Daoy (cell line): ENCODE measurements around the gene FGF8. TPM values are rescaled to one million over a fixed set of nuclear protein-coding genes. Genes with fewer than 3 reads are reported as not detected.

Experiments
- DNase-seq: peaks from one replicate; pipeline ENCODE4 v3.0.0-alpha.2; 2015; ENCODE audit warnings: low read depth
- total RNA-seq: library from RNA; depleted of rRNA; stranded (reverse); fragments of >200 nt; shearing (Covaris generic); gene quantifications from 2 replicates; pipeline ENCODE4 v1.2.3, GENCODE V29; 2014

Gene FGF8
- total RNA-seq, 1 experiment from 2014 or later: not detected

- DNase-seq: no peak
Measured at GRCh38 chr10:101781984-101782810, 6.3 kb upstream of the FGF8 start.

GRCh38 chr10:101781655-101781983 is 5.7 kb upstream of the FGF8 start:
- no peak for DNase-seq

DNA sequence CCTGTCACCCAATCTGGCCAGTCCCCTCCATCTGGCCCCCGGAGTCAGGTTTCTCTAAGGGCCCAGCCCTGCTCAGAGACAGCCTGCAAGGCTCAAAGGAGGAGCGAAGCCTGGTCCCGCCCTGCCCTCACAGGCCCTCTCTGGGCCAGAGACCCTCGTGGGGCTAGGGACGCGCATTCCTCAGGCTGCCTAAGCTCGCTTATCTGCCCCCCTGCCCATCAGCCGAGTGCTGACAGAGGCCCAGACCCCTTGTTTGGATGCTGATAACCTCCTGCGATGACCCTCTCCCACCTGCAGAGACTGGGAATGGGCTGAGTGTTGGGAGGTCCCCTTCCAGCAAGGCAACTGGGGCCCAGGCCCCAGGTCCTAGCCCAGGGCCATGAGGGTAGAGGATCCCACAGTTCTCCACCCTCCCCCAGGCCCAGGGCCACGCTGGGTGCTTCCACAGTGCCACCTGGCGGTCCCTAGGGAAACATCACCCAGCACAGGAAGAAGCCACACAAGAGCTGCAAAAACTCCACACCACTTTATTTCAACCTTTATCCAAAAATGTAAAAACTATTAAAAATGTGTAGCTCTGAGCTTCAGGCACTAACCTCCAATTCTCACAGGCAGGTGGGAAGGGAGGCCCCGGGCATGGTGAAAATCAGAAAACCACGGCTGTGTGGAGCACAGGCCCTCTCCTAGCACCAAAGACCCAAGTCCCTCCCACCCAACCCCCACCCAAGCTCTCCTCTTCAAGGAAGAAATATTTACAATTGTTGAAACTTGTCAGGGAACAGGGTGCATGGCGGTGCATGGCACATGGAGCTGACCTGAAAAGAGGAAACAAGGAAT is 5.1 kb upstream of the FGF8 start:
- peak; percentile 72 for DNase-seq

GRCh38 chr10:101780187-101780817 is 4.4 kb upstream of the FGF8 start:
- no peak for DNase-seq

DNA sequence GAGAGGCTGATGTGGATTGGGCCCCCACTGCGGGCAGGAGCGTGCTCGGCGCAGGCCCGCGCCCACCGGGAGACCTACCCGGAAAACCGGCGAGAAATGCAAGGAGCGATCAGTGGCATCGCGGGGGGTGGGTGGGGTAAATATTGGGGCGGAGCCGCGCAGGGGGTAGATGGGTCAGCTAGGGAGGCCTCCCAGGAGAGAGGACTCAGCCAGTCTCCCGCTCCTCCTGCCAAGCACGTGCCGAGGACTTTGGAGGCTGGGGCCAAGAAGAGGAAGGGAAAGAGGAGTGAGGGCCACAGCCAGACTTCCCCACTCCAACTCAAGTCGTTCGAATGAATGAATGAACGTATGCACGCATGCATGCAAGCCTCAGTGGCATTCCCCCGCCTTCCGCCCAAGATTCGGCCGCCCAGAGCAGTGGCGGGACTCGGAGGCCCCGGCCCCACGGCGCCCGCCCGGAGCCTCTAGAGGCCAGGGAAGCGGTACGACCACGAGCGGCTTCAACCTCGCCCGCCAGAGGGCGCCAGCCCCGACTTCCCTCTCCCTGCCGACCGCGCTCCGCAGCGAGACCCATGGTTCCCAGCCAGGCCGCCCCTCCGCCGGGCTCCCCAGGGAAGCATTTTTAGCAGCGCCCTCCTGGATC is 3.8 kb upstream of the FGF8 start:
- DNase-seq: peak; percentile 77

- no peak for DNase-seq
Measured at GRCh38 chr10:101778781-101779543, 3.0 kb upstream of the FGF8 start.

DNA sequence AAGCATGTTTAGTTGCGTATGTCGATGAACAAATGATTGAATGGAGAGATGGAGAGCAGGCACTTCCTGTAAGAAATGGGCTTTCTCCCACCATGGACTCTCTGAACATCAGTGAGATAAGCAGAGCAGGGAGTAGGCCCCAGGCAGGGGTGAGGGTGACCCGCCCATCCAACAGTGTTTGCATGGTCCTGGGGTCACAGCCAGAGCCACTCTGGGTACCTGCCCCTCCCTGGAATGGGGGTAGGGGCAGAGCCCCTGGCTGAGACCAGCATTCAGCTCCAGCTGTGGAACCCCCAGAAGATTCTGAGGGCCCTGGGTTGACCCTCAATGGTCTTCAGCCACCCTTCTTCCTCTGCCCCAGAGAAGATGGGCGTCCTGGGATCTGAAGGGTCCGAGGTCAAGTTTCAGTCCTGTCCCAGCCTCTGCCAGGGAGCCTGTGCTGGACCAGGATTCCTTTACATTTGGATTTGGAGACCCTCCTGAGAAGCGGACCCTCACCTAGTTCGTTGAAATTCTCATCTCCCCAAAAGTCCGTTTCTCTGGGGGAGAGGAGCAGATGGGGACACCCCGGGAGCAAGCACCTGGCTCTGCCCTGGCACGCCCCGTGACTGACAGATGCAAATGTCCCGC is 2.4 kb upstream of the FGF8 start:
- DNase-seq: no peak

DNA sequence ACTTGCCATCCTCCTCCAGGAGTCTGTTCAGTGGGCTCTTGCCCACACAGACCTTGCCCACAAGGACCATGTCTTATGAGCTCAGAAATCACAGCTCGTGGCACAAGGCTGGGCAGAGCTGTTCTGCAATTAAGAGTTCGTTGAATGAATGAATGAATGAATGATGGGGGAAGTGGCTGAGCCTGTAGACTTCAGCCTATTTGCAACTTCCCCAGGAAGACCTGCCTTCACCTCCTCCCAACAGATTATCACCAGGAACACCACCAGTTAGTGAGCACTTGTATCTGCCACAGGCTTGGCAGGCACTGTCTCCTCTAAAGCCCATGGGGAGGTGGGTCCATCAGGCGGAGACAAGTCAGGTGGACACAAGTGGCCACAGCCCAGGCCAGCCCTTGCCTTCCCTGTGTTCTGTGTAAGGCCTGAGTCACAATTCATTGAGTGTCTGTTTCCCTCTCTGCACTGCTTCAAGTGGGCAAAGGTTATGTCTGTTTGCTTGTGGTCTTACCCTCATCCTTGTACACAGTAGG is 1.8 kb upstream of the FGF8 start:
- no peak for DNase-seq

DNA sequence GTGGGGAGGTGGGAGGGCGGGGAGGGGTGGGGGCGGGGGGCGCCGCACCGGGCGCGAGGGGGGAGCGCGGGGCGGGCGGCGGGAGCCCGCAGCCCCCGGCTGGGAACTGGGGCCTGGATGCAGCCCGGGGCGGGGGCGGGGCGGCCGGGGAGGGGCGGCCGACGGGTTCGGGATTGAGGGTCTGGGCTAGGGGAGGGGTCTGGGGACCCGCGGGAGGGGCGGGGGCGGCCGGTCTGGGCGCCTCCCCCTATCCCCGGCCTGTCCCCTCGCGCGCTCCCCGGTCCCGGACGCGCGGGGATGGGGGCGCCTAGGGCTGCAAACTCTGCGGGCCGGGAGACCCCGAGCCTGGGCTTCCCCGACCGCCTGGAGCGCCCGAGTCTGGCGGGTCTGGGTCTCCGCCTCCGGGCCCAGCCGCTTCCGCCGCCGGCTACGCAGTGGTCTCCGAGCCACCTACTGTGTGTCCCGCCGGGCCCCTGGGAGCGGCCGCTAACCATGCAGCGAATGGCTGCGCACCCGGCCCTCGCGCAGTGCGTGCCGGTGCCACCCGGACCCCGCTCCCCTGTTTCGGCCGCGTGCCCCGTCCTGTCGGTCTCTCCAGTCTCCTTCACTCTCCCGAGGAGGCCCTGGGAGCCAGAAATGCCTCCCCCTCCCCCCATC is 375 bp upstream of the FGF8 start:
- no peak for DNase-seq

- DNase-seq: no peak
Measured at GRCh38 chr10:101774589-101775272, 1.2 kb downstream of the FGF8 start.

DNA sequence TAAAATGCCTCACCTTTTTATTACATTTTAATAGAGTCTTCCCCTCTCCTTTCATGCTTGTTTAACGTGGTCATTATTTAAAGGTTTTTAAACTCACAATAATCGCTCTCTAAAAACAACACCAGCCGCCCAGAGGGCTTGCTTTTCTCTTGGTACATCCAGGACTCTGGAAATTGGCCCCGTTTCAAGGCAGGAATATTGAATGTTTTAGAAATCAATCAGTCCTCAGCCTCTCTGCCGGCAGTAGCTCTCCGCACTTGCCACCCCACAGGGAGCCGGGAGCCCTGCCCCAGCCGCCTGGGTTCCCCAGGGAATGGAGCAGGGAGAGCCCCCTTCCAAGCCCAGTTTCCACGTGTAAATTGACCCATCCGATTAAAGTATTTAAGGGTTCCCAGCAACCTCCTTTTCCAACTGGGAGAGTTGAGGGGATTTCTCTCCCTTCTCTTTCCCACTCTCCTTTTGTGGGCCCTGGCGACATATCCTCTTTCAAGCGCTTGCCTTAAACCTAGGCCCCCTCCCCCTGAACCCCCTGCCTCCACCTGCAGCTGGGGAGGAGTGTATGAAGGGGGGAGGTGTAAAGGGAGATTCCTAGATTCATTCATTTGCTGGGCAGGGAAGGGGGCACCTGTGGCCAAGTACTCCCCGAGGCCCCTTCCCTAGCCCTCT is 1.9 kb downstream of the FGF8 start:
- no peak for DNase-seq

DNA sequence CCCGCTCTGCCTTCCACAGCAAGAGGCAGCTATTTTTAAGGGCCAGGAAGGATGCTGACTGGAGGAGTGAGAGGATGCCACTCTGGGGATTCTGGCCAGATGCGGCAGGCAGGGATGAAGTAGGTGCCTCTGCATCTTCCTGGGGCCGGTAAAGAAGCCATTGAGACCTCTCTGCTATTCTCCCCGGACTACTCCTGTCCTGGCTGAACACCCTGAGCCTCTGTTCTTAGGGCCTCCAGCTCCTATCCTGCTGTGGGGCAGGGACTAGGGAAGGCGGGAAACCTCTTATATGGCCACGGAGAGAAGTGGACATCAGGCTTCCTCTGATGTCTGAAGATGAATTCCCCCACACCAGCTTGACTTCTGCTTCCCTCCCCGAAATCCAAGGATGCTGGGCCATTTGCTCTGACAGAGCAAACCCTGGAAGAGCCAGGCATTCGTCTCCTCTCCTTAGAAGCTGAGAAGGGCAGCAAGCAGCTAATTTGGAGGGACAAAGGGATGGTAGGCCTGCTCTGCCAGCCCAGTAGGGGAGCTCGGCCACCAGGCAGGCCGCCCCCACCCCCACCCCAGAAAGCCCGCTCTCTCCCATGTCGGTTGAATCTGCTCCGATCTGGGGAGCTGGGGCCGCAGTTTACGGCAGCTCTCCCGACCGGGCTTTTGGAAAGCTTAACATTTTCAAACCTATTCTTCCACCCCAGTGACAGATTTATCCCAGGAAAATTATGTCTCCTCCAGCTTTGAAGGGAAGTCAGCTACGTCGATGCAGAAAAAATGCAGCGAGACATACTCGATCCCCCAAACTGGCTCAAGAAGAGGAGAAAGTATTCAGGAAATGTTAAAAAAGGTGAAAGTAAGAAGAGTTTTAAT is 2.8 kb downstream of the FGF8 start:
- no peak for DNase-seq

DNA sequence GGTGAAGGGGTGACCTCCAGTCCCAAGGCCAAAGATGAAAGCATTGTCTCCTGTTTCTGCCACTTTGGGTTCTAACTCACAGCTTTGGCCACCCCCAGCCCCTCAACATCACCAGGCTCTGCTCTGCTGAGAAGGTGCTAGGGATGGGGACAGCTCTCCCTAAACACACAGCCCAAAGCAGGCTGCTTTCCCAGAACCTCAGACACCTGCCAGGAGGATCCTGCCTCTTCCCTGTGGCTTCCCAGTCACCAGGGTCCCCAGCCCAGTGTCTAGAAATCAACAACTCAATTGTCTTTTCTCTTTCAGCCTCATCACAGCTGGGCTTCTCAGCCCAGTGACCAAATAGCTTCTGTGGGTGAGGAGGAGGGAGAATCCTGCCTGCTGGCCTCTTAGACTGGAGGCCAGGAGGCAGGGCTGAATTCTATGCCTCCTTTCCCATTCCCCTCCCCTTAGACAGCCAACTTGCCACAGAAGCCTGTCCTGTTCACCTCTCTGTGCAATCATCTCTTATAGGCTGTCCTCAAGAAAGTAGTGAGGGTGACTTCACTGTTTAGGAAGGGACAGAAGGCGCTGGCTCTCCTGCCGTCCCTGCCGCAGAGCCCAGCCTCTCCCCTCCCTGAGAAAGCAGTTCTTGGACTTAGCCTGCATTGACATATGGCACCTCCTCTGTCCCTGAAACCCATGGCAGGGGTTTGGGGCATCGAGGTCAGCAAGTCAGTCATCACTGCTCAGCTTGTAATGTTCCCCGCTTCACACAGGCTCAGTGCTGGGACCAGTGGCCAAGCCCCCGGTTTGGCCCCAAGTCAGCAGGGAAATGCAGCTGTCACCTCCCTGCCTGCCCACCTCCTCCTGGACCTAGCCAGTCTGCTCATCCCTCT is 3.7 kb downstream of the FGF8 start:
- DNase-seq: no peak

GRCh38 chr10:101771380-101771779 is 4.5 kb downstream of the FGF8 start:
- DNase-seq: no peak

DNA sequence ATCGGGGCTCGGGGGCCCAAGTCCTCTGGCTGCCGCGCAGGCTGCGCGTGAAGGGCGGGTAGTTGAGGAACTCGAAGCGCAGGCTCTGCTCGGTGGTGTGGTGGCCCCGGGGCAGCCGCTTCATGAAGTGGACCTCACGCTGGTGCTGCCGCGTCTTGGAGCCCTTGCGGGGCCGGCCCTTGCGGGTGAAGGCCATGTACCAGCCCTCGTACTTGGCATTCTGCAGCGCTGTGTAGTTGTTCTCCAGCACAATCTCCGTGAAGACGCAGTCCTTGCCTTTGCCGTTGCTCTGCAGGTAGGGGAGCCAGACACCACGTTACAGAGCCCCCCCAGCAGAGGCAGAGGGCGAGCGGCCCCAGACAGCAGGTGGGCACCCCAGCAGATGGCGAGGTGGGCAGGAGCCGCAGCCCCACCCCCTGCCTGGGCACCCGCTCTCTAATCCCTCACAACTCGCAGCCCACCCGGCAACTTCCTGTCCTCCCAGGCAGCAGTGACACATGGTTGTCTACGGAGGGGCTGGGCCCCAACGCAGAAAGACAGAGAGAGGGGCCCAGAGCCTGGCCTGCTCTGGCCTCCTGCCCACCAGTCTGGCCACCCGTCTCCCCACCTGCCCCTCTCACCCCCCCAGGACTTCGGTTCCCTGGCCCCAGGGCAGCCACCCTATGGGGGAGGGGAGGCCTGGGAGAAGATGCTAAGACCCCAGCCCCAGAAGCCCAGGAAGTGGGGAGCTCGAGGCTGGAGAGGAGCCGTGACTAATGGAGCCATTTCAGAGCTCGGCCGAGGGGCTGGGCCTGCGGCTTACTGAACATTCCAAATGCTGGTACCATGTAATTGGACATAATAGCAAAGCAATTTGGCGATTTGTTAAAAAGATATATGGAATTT is 5.3 kb downstream of the FGF8 start:
- DNase-seq: no peak
